Activated naive CD4-positive, alpha-beta T cell treated with anti-CD3 and anti-CD28 coated beads, Interleukin-2, amount 10 ng/mL, durations not matched to agents 7 days and 5 days (primary cell): ENCODE measurements around the gene NKX2-4.
"Not testable (repeated sequence)": the region's sequence is repeated elsewhere in the genome, so short reads cannot be mapped to it uniquely, and the experiment has no call there.

Experiments
- CTCF ChIA-PET: fragments of 350-600 bp; sonication (Branson Sonifier 250); formaldehyde crosslinking; loops from one replicate; lab custom pipeline; 2021; ENCODE audit warnings: antibody characterized with exemption; lab: Charles Lee
- DNase-seq: peaks from one replicate; pipeline ENCODE4 v3.0.0-alpha.2; 2020
- H3K27ac Mint-ChIP-seq: one replicate; pipeline ENCODE4 v1.8.0; 2021; ENCODE audit warnings: mild to moderate bottlenecking, moderate library complexity, mixed read lengths
- H3K27me3 Mint-ChIP-seq: one replicate; pipeline ENCODE4 v1.8.0; 2021; ENCODE audit warnings: mild to moderate bottlenecking, mixed read lengths
- H3K36me3 Mint-ChIP-seq: one replicate; pipeline ENCODE4 v1.8.0; 2021; ENCODE audit warnings: mixed read lengths
- H3K4me1 Mint-ChIP-seq: one replicate; pipeline ENCODE4 v1.8.0; 2021; ENCODE audit warnings: mixed read lengths
- H3K4me3 Mint-ChIP-seq: one replicate; pipeline ENCODE4 v1.8.0; 2021; ENCODE audit warnings: mild to moderate bottlenecking, moderate library complexity, mixed read lengths
- H3K9me3 Mint-ChIP-seq: one replicate; pipeline ENCODE4 v1.8.0; 2021; ENCODE audit warnings: mixed read lengths

NKX2-4 gene

GRCh38 chr20:21388566-21388965 lies 8.8 kb downstream of the NKX2-4 start:
- Mint-ChIP-seq H3K4me1 (peaks cover 19% of the 10 kb centered on the region), H3K27ac (no peak overlapping the region), H3K9me3 (no peaks in the 10 kb centered on the region), H3K4me3 (no peak overlapping the region), H3K36me3 (peaks cover 43% of the 10 kb centered on the region), H3K27me3 (peaks cover 28% of the 10 kb centered on the region)
- DNase-seq, result no peak
- CTCF ChIA-PET, result interaction anchor here (1.8 kb wide), 1 partner anchor 153 kb away, joined by 4 read pairs; no protein-coding TSS in a partner anchor

DNA sequence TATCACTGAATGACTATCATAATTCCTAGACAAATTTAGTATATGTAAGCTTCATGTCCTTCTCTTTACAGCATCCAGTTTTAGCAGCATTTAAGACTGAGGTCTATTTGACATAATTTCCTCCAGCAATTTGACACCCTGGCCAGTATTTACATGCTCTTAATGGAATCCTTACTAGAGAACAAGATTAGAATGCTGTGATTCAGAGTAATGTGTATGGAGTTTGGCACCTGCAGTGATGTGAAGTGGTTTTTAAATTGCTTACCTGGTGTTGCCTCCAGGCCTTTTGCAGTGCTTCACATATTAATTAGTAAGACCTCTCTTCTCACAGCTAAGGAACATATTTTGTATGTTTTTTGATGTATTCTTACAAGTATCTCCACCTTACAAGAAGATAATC lies 9.8 kb downstream of the NKX2-4 start:
- Mint-ChIP-seq H3K4me1 (peaks cover 10% of the 10 kb centered on the region), H3K27me3 (peaks cover 18% of the 10 kb centered on the region), H3K9me3 (no peaks in the 10 kb centered on the region), H3K4me3 (no peak overlapping the region), H3K36me3 (peaks cover 46% of the 10 kb centered on the region), H3K27ac (no peak overlapping the region)
- CTCF ChIA-PET, result interaction anchor here (1.5 kb wide), 1 partner anchor 152 kb away, joined by 4 read pairs; no protein-coding TSS in a partner anchor
- no peak for DNase-seq

- CTCF ChIA-PET, result no interaction called here
- H3K27ac Mint-ChIP-seq, result no peak overlapping the region
- no peak for DNase-seq
- peaks cover 5% of the 10 kb centered on the region for H3K27me3 Mint-ChIP-seq
- H3K4me1 Mint-ChIP-seq, result no peaks in the 10 kb centered on the region
- H3K4me3 Mint-ChIP-seq, result no peak overlapping the region
- H3K9me3 Mint-ChIP-seq, result no peaks in the 10 kb centered on the region
- H3K36me3 Mint-ChIP-seq, result peaks cover 45% of the 10 kb centered on the region
These were observed 11.2 kb downstream of the NKX2-4 start for GRCh38 chr20:21386111-21386510.

- H3K36me3 Mint-ChIP-seq, result peaks cover 47% of the 10 kb centered on the region
- CTCF ChIA-PET, result no interaction called here
- no peaks in the 10 kb centered on the region for H3K9me3 Mint-ChIP-seq
- no peak overlapping the region for H3K27ac Mint-ChIP-seq
- H3K27me3 Mint-ChIP-seq, result no peaks in the 10 kb centered on the region
- H3K4me1 Mint-ChIP-seq, result no peaks in the 10 kb centered on the region
- no peak overlapping the region for H3K4me3 Mint-ChIP-seq
- DNase-seq, result no peak
These were observed 12.9 kb downstream of the NKX2-4 start for GRCh38 chr20:21384308-21384892.

- CTCF ChIA-PET, result interaction anchor here (2.1 kb wide), 1 partner anchor 124 kb away, joined by 5 read pairs; no protein-coding TSS in a partner anchor
- H3K27ac Mint-ChIP-seq, result no peak overlapping the region
- H3K9me3 Mint-ChIP-seq, result no peaks in the 10 kb centered on the region
- no peaks in the 10 kb centered on the region for H3K4me1 Mint-ChIP-seq
- no peaks in the 10 kb centered on the region for H3K27me3 Mint-ChIP-seq
- H3K4me3 Mint-ChIP-seq, result no peak overlapping the region
- DNase-seq, result no peak
- H3K36me3 Mint-ChIP-seq, result peaks cover 46% of the 10 kb centered on the region
These were observed 15.7 kb downstream of the NKX2-4 start for GRCh38 chr20:21381619-21382018.

GRCh38 chr20:21380711-21381110 lies 16.6 kb downstream of the NKX2-4 start:
- Mint-ChIP-seq H3K27me3 (no peaks in the 10 kb centered on the region), H3K36me3 (peaks cover 49% of the 10 kb centered on the region), H3K27ac (no peak overlapping the region), H3K9me3 (no peaks in the 10 kb centered on the region), H3K4me3 (no peak overlapping the region), H3K4me1 (no peaks in the 10 kb centered on the region)
- CTCF ChIA-PET, result interaction anchor here (1.3 kb wide), 1 partner anchor 145 kb away, joined by 3 read pairs; no protein-coding TSS in a partner anchor
- DNase-seq, result no peak

DNA sequence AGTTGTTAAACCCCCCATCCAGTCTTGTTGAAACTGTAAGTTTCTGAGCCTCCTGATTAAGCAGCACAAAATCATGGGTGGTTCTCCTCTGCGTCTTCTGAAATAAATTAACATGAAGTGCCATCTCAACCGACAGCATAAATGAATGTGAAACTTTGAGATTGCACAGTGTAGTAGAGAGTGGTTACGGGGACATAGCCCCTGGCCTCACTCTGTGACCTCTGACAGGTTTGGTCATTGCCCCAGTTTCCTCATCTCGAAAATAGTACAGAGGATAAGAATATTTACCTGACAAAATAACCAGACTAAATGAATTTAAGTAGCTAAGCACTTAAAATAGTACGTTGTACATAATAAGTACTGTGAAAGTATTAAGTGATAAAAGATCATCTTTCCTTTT lies 19.1 kb downstream of the NKX2-4 start:
- Mint-ChIP-seq H3K9me3 (no peaks in the 10 kb centered on the region), H3K27me3 (no peaks in the 10 kb centered on the region), H3K4me1 (no peaks in the 10 kb centered on the region), H3K36me3 (peaks cover 45% of the 10 kb centered on the region), H3K4me3 (no peak overlapping the region), H3K27ac (no peak overlapping the region)
- no peak for DNase-seq
- CTCF ChIA-PET, result no interaction called here

GRCh38 chr20:21377701-21378100 lies 19.6 kb downstream of the NKX2-4 start:
- CTCF ChIA-PET, result no interaction called here
- Mint-ChIP-seq H3K9me3 (no peaks in the 10 kb centered on the region), H3K4me1 (no peaks in the 10 kb centered on the region), H3K27ac (no peak overlapping the region), H3K36me3 (peaks cover 45% of the 10 kb centered on the region), H3K27me3 (no peaks in the 10 kb centered on the region), H3K4me3 (no peak overlapping the region)
- no peak for DNase-seq

- Mint-ChIP-seq H3K4me3 (no peak overlapping the region), H3K36me3 (peaks cover 44% of the 10 kb centered on the region), H3K4me1 (no peaks in the 10 kb centered on the region), H3K27me3 (no peaks in the 10 kb centered on the region), H3K9me3 (no peaks in the 10 kb centered on the region), H3K27ac (no peak overlapping the region)
- CTCF ChIA-PET, result no interaction called here
- no peak for DNase-seq
These were observed 20.7 kb downstream of the NKX2-4 start for GRCh38 chr20:21376626-21377025.

DNA sequence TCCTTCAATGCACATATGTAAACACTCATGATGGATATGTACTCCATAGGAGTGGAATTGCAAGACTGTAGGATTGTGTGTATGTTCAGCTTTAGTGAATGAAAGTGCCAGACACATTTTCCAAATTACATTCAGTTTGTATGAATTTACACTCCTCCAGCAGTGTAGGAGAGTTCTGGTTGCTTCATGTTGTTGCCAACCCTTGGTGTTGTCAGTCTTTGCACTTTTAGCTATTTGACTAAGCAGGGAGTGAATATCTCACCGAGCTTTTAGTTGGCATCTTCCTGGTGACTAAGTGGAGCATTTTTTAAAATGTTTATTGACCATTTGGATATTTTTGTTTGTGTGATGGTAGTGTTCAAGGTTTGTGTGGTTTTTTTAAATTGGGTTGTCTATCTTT lies 23.9 kb downstream of the NKX2-4 start:
- DNase-seq, result no peak
- Mint-ChIP-seq H3K4me3 (no peak overlapping the region), H3K27ac (no peak overlapping the region), H3K36me3 (peaks cover 36% of the 10 kb centered on the region), H3K27me3 (no peaks in the 10 kb centered on the region), H3K9me3 (no peaks in the 10 kb centered on the region), H3K4me1 (no peaks in the 10 kb centered on the region)
- CTCF ChIA-PET, result no interaction called here

DNA sequence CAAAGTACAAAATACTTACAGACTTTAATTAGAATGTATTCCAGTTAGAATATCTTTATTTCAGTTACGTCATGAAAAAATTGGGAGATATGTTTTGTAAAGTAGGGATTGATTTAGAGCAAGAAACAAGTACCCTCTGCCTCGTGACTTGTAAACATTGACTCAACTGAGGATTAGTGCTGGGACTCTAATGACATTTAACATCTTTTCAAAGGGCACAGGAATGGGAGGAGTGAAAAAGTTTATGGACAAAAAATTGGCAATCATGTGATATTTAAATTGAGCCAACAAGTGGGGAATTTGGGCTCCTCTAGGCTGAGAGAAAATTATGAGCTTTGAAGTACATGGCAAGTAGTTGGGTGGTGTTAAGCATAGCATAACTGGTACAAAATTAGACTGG lies 25.3 kb downstream of the NKX2-4 start:
- Mint-ChIP-seq H3K4me3 (no peak overlapping the region), H3K9me3 (no peaks in the 10 kb centered on the region), H3K27ac (no peak overlapping the region), H3K27me3 (no peaks in the 10 kb centered on the region), H3K4me1 (no peaks in the 10 kb centered on the region), H3K36me3 (peaks cover 36% of the 10 kb centered on the region)
- DNase-seq, result no peak
- CTCF ChIA-PET, result interaction anchor here (1.1 kb wide), 1 partner anchor 136 kb away, joined by 3 read pairs; no protein-coding TSS in a partner anchor

DNA sequence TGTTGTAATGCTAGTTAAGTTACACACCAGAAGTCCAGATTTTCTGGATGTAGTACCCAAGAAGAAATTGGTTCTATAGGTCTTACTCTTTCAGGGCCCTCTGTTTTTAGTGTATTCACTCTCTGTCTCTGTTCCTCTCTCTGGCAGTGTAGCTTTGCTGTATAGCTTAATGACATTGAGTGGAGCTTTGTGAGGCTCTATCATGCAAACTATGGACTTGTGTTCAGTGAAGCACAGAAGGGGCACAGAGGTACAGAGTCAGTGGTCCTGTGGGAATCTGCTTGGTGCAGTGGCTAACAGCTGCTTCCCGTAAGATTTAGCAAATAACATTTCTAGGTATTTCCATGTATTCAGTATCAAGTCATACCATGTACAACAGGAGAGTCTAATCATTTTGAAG lies 26.1 kb downstream of the NKX2-4 start:
- no peak overlapping the region for H3K27ac Mint-ChIP-seq
- CTCF ChIA-PET, result no interaction called here

GRCh38 chr20:21368791-21369190 lies 28.5 kb downstream of the NKX2-4 start:
- Mint-ChIP-seq H3K36me3 (peaks cover 31% of the 10 kb centered on the region), H3K9me3 (no peaks in the 10 kb centered on the region), H3K27me3 (no peaks in the 10 kb centered on the region), H3K4me1 (no peaks in the 10 kb centered on the region), H3K4me3 (no peak overlapping the region), H3K27ac (no peak overlapping the region)
- CTCF ChIA-PET, result no interaction called here
- no peak for DNase-seq

More for the DNA sequence above, 26.1 kb downstream of the NKX2-4 start:
- H3K9me3 Mint-ChIP-seq, result no peaks in the 10 kb centered on the region
- H3K27me3 Mint-ChIP-seq, result no peaks in the 10 kb centered on the region
- H3K4me1 Mint-ChIP-seq, result no peaks in the 10 kb centered on the region
- no peak overlapping the region for H3K4me3 Mint-ChIP-seq
- DNase-seq, result no peak
- H3K36me3 Mint-ChIP-seq, result peaks cover 37% of the 10 kb centered on the region

DNA sequence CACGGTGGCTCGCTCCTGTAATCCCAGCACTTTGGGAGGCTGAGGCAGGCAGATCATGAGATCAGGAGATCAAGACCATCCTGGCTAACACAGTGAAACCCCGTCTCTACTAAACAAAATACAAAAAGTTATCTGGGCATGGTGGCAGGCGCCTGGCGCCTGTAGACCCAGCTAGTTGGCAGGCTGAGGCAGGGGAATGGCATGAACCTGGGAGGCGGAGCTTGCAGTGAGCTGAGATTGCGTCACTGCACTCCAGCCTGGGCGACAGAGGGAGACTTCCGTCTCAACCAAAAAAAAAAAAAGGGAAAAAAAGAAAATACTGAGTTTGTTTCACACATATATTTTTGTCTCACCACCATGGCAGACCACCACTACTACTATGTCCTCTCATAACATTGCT lies 31.1 kb downstream of the NKX2-4 start:
- H3K4me3 Mint-ChIP-seq, H3K9me3 Mint-ChIP-seq, H3K27ac Mint-ChIP-seq, H3K27me3 Mint-ChIP-seq, CTCF ChIA-PET, DNase-seq, H3K4me1 Mint-ChIP-seq: not testable (repeated sequence)
- peaks cover 43% of the 10 kb centered on the region for H3K36me3 Mint-ChIP-seq

GRCh38 chr20:21365771-21366170 lies 31.6 kb downstream of the NKX2-4 start:
- CTCF ChIA-PET, result no interaction called here
- Mint-ChIP-seq H3K36me3 (peaks cover 43% of the 10 kb centered on the region), H3K27me3 (no peaks in the 10 kb centered on the region), H3K4me1 (no peaks in the 10 kb centered on the region), H3K27ac (no peak overlapping the region), H3K4me3 (no peak overlapping the region), H3K9me3 (no peaks in the 10 kb centered on the region)
- DNase-seq, result no peak
